Measurements from ENCODE around the gene HCCS. TPM values are rescaled to one million over a fixed set of nuclear protein-coding genes. Genes with fewer than 3 reads are reported as not detected.

HCCS gene
- total RNA-seq, 4 donors from 2014 or later, result 9.3 to 13.6 (median 10.5) TPM

- DNase-seq (ENCODE audit: low spot score) (no peak), ATAC-seq (ENCODE audit: low FRiP score) (no peak)
- no peak for TF ChIP-seq CTCF (IDR thresholded peaks at IDR 0.05)
Observed at GRCh38 chrX:11151799-11152559, 40.8 kb downstream of the HCCS start.

GRCh38 chrX:11159149-11159548 is 48.0 kb downstream of the HCCS start:
- ATAC-seq (ENCODE audit: low FRiP score), result no peak
- no peak for TF ChIP-seq CTCF (IDR thresholded peaks at IDR 0.05)
- no peak for DNase-seq (ENCODE audit: low spot score)

- ATAC-seq (ENCODE audit: low FRiP score) (no peak), DNase-seq (ENCODE audit: low spot score) (no peak)
- TF ChIP-seq CTCF (IDR thresholded peaks at IDR 0.05), result no peak
Observed at GRCh38 chrX:11164433-11164832, 53.3 kb downstream of the HCCS start.

GRCh38 chrX:11171956-11172355 is 60.8 kb downstream of the HCCS start:
- ATAC-seq (ENCODE audit: low FRiP score) (no peak), DNase-seq (ENCODE audit: low spot score) (no peak)
- no peak for TF ChIP-seq CTCF (IDR thresholded peaks at IDR 0.05)

- TF ChIP-seq CTCF (IDR thresholded peaks at IDR 0.05), result no peak
- DNase-seq (ENCODE audit: low spot score), result no peak
- no peak for ATAC-seq (ENCODE audit: low FRiP score)
Observed at GRCh38 chrX:11172415-11172814, 61.3 kb downstream of the HCCS start.

Small RNA genes lying within 50 kb of the gene (small RNA-seq; reads per million reads assigned to genes)
- not detected for gene RF00019
- not detected for gene RF02271

Other genes with a start within 250 kb of the HCCS start
- not detected for gene AMELX, start 182.1 kb downstream of the HCCS start, total RNA-seq

Measured in omental fat pad (tissue), 4 donors.